Endometrial microvascular endothelial cells (primary cell): ENCODE measurements around the gene DIP2A. TPM values are rescaled to one million over a fixed set of nuclear protein-coding genes. Genes with fewer than 3 reads are reported as not detected.

Experiments used
- in situ Hi-C: cut with HindIII; loops from 2 replicates; pipeline ENCODE4 v1.10.0; 2017; ENCODE audit warnings: low sequenced_read_pairs, low pct_unique_long_range_greater_than_20kb; ENCODE audit errors: inconsistent ontology term
- total RNA-seq: library from RNA; depleted of rRNA; stranded (reverse); fragments of >200 nt; gene quantifications from one replicate; pipeline ENCODE4 v1.2.3, GENCODE V29; 2015; ENCODE audit errors: inconsistent ontology term

The DIP2A gene
- total RNA-seq, 1 donor from 2014 or later, result 28.9 TPM

GRCh38 chr21:46544003-46544402 lies 85.3 kb downstream of the DIP2A start:
- in situ Hi-C loops, result no loop called here

GRCh38 chr21:46544824-46545223 lies 86.1 kb downstream of the DIP2A start:
- in situ Hi-C loops, result no loop called here

GRCh38 chr21:46545363-46545762 lies 86.7 kb downstream of the DIP2A start:
- in situ Hi-C loops, result no loop called here

GRCh38 chr21:46545911-46546310 lies 87.2 kb downstream of the DIP2A start:
- in situ Hi-C loops, result no loop called here

GRCh38 chr21:46546799-46547198 lies 88.1 kb downstream of the DIP2A start:
- in situ Hi-C loops, result no loop called here

- in situ Hi-C loops, result no loop called here
Observed at GRCh38 chr21:46549650-46550049, 91.0 kb downstream of the DIP2A start.

GRCh38 chr21:46550116-46550941 lies 91.6 kb downstream of the DIP2A start:
- in situ Hi-C loops, result no loop called here

- in situ Hi-C loops, result no loop called here
Observed at GRCh38 chr21:46551636-46552241, 93.0 kb downstream of the DIP2A start.

GRCh38 chr21:46552274-46552673 lies 93.6 kb downstream of the DIP2A start:
- in situ Hi-C loops, result no loop called here

GRCh38 chr21:46552865-46553379 lies 94.2 kb downstream of the DIP2A start:
- in situ Hi-C loops, result no loop called here

- in situ Hi-C loops, result no loop called here
Observed at GRCh38 chr21:46553993-46554392, 95.3 kb downstream of the DIP2A start.

- in situ Hi-C loops, result no loop called here
Observed at GRCh38 chr21:46554431-46555224, 95.9 kb downstream of the DIP2A start.

GRCh38 chr21:46555225-46555617 lies 96.5 kb downstream of the DIP2A start:
- in situ Hi-C loops, result no loop called here

- in situ Hi-C loops, result no loop called here
Observed at GRCh38 chr21:46555678-46556077, 97.0 kb downstream of the DIP2A start.

- in situ Hi-C loops, result no loop called here
Observed at GRCh38 chr21:46556802-46557201, 98.1 kb downstream of the DIP2A start.

GRCh38 chr21:46557469-46557868 lies 98.8 kb downstream of the DIP2A start:
- in situ Hi-C loops, result no loop called here

- in situ Hi-C loops, result no loop called here
Observed at GRCh38 chr21:46557919-46558392, 99.3 kb downstream of the DIP2A start.

GRCh38 chr21:46559291-46559983 lies 100.7 kb downstream of the DIP2A start:
- in situ Hi-C loops, result no loop called here
